ENCODE results near the gene NARF. TPM values are rescaled to one million over a fixed set of nuclear protein-coding genes. Genes with fewer than 3 reads are reported as not detected.

Gene NARF
- total RNA-seq, 2 donors from 2014 or later, result 64.0 to 70.8 TPM

- no peak for DNase-seq
- Histone ChIP-seq H3K4me1 (ENCODE audit: control insufficient read depth, insufficient read depth, low read length) (no peaks in the 10 kb centered on the region), H3K27me3 (ENCODE audit: control insufficient read depth, insufficient read depth, low read length, poor library complexity, severe bottlenecking) (no peaks in the 10 kb centered on the region), H3K27ac (ENCODE audit: low read depth, low read length) (no peak overlapping the region), H3K9ac (ENCODE audit: extremely low read depth, low read length, poor library complexity, severe bottlenecking) (no peak overlapping the region), H3K4me3 (ENCODE audit: low read length) (no peak overlapping the region), H3K9me3 (ENCODE audit: control insufficient read depth, low read length) (no peaks in the 10 kb centered on the region), H3K36me3 (ENCODE audit: control insufficient read depth, insufficient read depth, low read length) (peaks cover 59% of the 10 kb centered on the region)
- TF ChIP-seq CTCF (conservative IDR thresholded peaks at IDR 0.05), result no peak
- no peaks in the 10 kb centered on the region for H3K4me1 Mint-ChIP-seq
- WGBS, 2 experiments (ENCODE audit: insufficient coverage in 1 of 2, insufficient read length in 1 of 2), result 57 to 97% methylated on average over 1 to 6 of the region's 6 CpGs
- peaks cover 56% of the 10 kb centered on the region for H3K36me3 Mint-ChIP-seq (ENCODE audit: low read depth)
- H3K27ac Mint-ChIP-seq, result no peak overlapping the region
- H3K27me3 Mint-ChIP-seq (ENCODE audit: insufficient read depth), result no peaks in the 10 kb centered on the region
- H3K9me3 Mint-ChIP-seq, result no peaks in the 10 kb centered on the region
- H3K4me3 Mint-ChIP-seq, result no peak overlapping the region
Observed at GRCh38 chr17:82483204-82483660, 24.7 kb downstream of the NARF start.

- no peak overlapping the region for H3K4me3 Mint-ChIP-seq
- no peaks in the 10 kb centered on the region for H3K27me3 ChIP-seq (ENCODE audit: control insufficient read depth, insufficient read depth, low read length, poor library complexity, severe bottlenecking)
- H3K27ac ChIP-seq (ENCODE audit: low read depth, low read length), result no peak overlapping the region
- TF ChIP-seq CTCF (conservative IDR thresholded peaks at IDR 0.05), result no peak
- no peaks in the 10 kb centered on the region for H3K9me3 Mint-ChIP-seq
- H3K36me3 Mint-ChIP-seq (ENCODE audit: low read depth), result peaks cover 60% of the 10 kb centered on the region
- H3K9me3 ChIP-seq (ENCODE audit: control insufficient read depth, low read length), result no peaks in the 10 kb centered on the region
- H3K27ac Mint-ChIP-seq, result no peak overlapping the region
- no peak overlapping the region for H3K4me3 ChIP-seq (ENCODE audit: low read length)
- no peaks in the 10 kb centered on the region for H3K4me1 ChIP-seq (ENCODE audit: control insufficient read depth, insufficient read depth, low read length)
- no peaks in the 10 kb centered on the region for H3K4me1 Mint-ChIP-seq
- no peak for DNase-seq
- H3K27me3 Mint-ChIP-seq (ENCODE audit: insufficient read depth), result no peaks in the 10 kb centered on the region
- peaks cover 57% of the 10 kb centered on the region for H3K36me3 ChIP-seq (ENCODE audit: control insufficient read depth, insufficient read depth, low read length)
- WGBS, 2 experiments (ENCODE audit: insufficient coverage in 1 of 2, insufficient read length in 1 of 2), result 91 to 94% methylated on average over 5 to 9 of the region's 9 CpGs
- no peak overlapping the region for H3K9ac ChIP-seq (ENCODE audit: extremely low read depth, low read length, poor library complexity, severe bottlenecking)
Observed at GRCh38 chr17:82483836-82484235, 25.3 kb downstream of the NARF start.

- H3K4me3 ChIP-seq (ENCODE audit: low read length), result no peak overlapping the region
- H3K4me3 Mint-ChIP-seq, result no peak overlapping the region
- peaks cover 35% of the 10 kb centered on the region for H3K36me3 ChIP-seq (ENCODE audit: control insufficient read depth, insufficient read depth, low read length)
- no peak overlapping the region for H3K27ac ChIP-seq (ENCODE audit: low read depth, low read length)
- no peaks in the 10 kb centered on the region for H3K9me3 Mint-ChIP-seq
- no peaks in the 10 kb centered on the region for H3K4me1 ChIP-seq (ENCODE audit: control insufficient read depth, insufficient read depth, low read length)
- no peak overlapping the region for H3K9ac ChIP-seq (ENCODE audit: extremely low read depth, low read length, poor library complexity, severe bottlenecking)
- WGBS, 2 experiments (ENCODE audit: insufficient coverage in 1 of 2, insufficient read length in 1 of 2), result 87 to 92% methylated on average over 9 to 13 of the region's 13 CpGs
- no peak for TF ChIP-seq CTCF (conservative IDR thresholded peaks at IDR 0.05)
- DNase-seq, result no peak
- no peaks in the 10 kb centered on the region for H3K27me3 Mint-ChIP-seq (ENCODE audit: insufficient read depth)
- H3K36me3 Mint-ChIP-seq (ENCODE audit: low read depth), result peaks cover 56% of the 10 kb centered on the region
- no peaks in the 10 kb centered on the region for H3K4me1 Mint-ChIP-seq
- H3K27me3 ChIP-seq (ENCODE audit: control insufficient read depth, insufficient read depth, low read length, poor library complexity, severe bottlenecking), result no peaks in the 10 kb centered on the region
- H3K9me3 ChIP-seq (ENCODE audit: control insufficient read depth, low read length), result no peaks in the 10 kb centered on the region
- no peak overlapping the region for H3K27ac Mint-ChIP-seq
Observed at GRCh38 chr17:82486231-82487094, 27.9 kb downstream of the NARF start.
